Spleen (tissue), 7 donors: ENCODE data around the gene TOGARAM1.

Experiments
- CTCF ChIP-seq, 11 experiments: fragments of 200-600 bp in 7 of 11; fragments of 450-650 bp in 4 of 11; sonication (generic) in 4 of 11; IDR thresholded peaks in 8 of 11; conservative IDR thresholded peaks in 3 of 11; 1 replicate in 7 of 11; 2 replicates in 4 of 11; pipeline versions ENCODE4 v1.4.0 to v1.8.0; 2016 to 2021; ENCODE audit warnings: antibody characterized with exemption in 11 of 11, inconsistent platforms in 4 of 11, mild to moderate bottlenecking in 1 of 11
- POLR2A ChIP-seq, 3 donors: fragments of 450-650 bp; IDR thresholded peaks; one replicate each; pipeline ENCODE4 v1.5.1; 2017; ENCODE audit warnings: antibody characterized with exemption in 3 of 3, mild to moderate bottlenecking in 1 of 3
- POLR2AphosphoS5 ChIP-seq, 3 donors: sonication (generic); formaldehyde crosslinking; IDR thresholded peaks; one replicate each; pipeline ENCODE4 v1.5.1; 2017; ENCODE audit warnings: antibody characterized with exemption in 3 of 3
- donor health status: DM: no; HTN: no; CAD: no; lungs with moderate emphysema.
- donor health status: DM: no; HTN: no; CAD: no.
- donor health status: DM: no; HTN: no; CAD: no.

- TF ChIP-seq CTCF (IDR thresholded peaks at IDR 0.05 in 8 of 11, conservative IDR thresholded peaks at IDR 0.05 in 3 of 11) (no peak), POLR2A (IDR thresholded peaks at IDR 0.05) (no peak), POLR2AphosphoS5 (IDR thresholded peaks at IDR 0.05) (no peak)
Observed at GRCh38 chr14:45051180-45051579, 89.2 kb downstream of the TOGARAM1 start.
